ENCODE results near the gene AEN. TPM values are rescaled to one million over a fixed set of nuclear protein-coding genes. Genes with fewer than 3 reads are reported as not detected.
A peak's percentile ranks its signal among the peaks of the same experiment; 100 is the strongest.

Gene AEN
- total and polyA plus RNA-seq, 2 of the 8 experiments (the other 6 are each of a cell fraction or from before 2014, with no cell fraction given), result 112 to 122 TPM

DNA sequence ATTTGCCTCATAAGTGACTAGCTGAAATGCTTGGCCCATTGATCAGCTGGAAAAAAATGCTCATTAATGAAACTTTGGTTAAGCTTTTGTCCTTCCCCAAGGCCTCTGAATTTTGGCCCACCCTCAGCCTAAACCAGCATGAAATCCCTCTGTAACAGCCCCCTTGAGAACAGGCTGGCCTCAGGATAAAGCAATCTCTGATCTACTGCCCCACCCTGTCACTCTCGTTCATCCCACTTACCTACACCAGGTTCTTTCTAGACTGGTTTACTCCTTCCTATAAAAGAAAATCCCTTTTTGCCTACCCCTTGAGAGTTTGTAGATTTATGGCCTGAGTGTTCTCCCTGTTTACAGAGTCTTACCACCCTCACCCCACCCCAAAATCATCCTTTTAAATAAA is 3.4 kb upstream of the AEN start:
- Histone ChIP-seq H3K36me3 (ENCODE audit: control insufficient read depth in 2 of 4, insufficient read depth in 4 of 4, low read length in 3 of 4) (no peaks in the 10 kb centered on the region; a peak in 1 of 8 replicates), H2BK120ac (replicated peaks; ENCODE audit: low read depth, low read length) (no peak overlapping the region), H4K20me1 (replicated peaks in 1 of 2; ENCODE audit: control insufficient read depth in 1 of 2, insufficient read depth in 2 of 2, low read length in 2 of 2) (peaks cover 8% of the 10 kb centered on the region in 2 experiments), H3K14ac (ENCODE audit: insufficient read length) (no peak overlapping the region), H2BK20ac (ENCODE audit: low read length) (peak overlapping the region; percentile 64; the same call in 1 of the 2 replicates), H3K23me2 (ENCODE audit: low read depth, low read length) (peaks cover 15% of the 10 kb centered on the region), H3K9ac (replicated peaks in 1 of 4; ENCODE audit: extremely low read depth in 1 of 4, low read depth in 3 of 4, low read length in 3 of 4) (no peak overlapping the region), H3K9me3 (ENCODE audit: insufficient read depth in 2 of 2, low read depth in 1 of 2, low read length in 1 of 2) (no peaks in the 10 kb centered on the region), H2BK12ac (ENCODE audit: low read depth, low read length) (no peak overlapping the region), H2AK5ac (ENCODE audit: low read depth, low read length) (no peak overlapping the region), H3K4me3 (ENCODE audit: extremely low read depth in 1 of 4, insufficient read depth in 2 of 4, low read depth in 3 of 4, low read length in 4 of 4) (no peak overlapping the region), H3K79me2 (ENCODE audit: control insufficient read depth in 1 of 2, insufficient read depth in 2 of 2, low read length in 2 of 2) (peaks cover 15 to 16% of the 10 kb centered on the region in 2 experiments), H4K5ac (ENCODE audit: insufficient read length, low read depth, low read length) (no peak overlapping the region), H3K4ac (replicated peaks; ENCODE audit: insufficient read length, low read depth, low read length) (no peak overlapping the region), H3K18ac (ENCODE audit: extremely low read depth, low read length) (no peak overlapping the region), H2BK15ac (ENCODE audit: low read length) (no peak overlapping the region), H4K91ac (replicated peaks; ENCODE audit: insufficient read length, low read length) (no peak overlapping the region), H3K56ac (replicated peaks; ENCODE audit: insufficient read length, low read depth, low read length) (no peak overlapping the region), H3K27ac (ENCODE audit: low read depth, low read length) (no peak overlapping the region), H3K79me1 (ENCODE audit: low read depth, low read length) (0 out of 2 replicates have a peak, but pooled peaks cover 2% of the 10 kb centered on the region), H4K8ac (ENCODE audit: extremely low read depth, insufficient read depth, low read length) (no peak overlapping the region), H3K23ac (ENCODE audit: insufficient read length) (no peak overlapping the region), H3K4me2 (ENCODE audit: insufficient read depth in 1 of 2, low read depth in 2 of 2, low read length in 2 of 2) (no peak overlapping the region), H2BK5ac (ENCODE audit: low read depth, low read length) (no peak overlapping the region), H3K27me3 (replicated peaks in 1 of 4; ENCODE audit: control insufficient read depth in 3 of 4, extremely low read depth in 1 of 4, insufficient read depth in 3 of 4, low read length in 3 of 4) (peaks cover 0 to 11% (median 5%) of the 10 kb centered on the region in 4 experiments; a peak in 5 of 7 replicates), H3K4me1 (replicated peaks in 1 of 4; ENCODE audit: control insufficient read depth in 3 of 4, insufficient read depth in 4 of 4, low read length in 3 of 4) (peaks cover 8 to 16% (median 14%) of the 10 kb centered on the region in 4 experiments), H2AFZ (ENCODE audit: low read length) (no peak overlapping the region)
- ChIA-PET CTCF (ENCODE audit: partially characterized antibody) (interaction anchor here (0.6 to 4.3 kb wide), 5 partner anchors 9 to 149 kb away, joined by 3 to 25 read pairs (median 3); partner anchors contain the start of genes MRPL46 and MRPS11), POLR2A (ENCODE audit: partially characterized antibody) (interaction anchor here (7.0 kb wide), 1 partner anchor 10 kb away, joined by 61 read pairs; no protein-coding TSS in a partner anchor)
- DNase-seq (ENCODE audit: low read depth in 1 of 2, low spot score in 2 of 2), result peak in 1 of 2 experiments; percentile 39
- no peak for FAIRE-seq
- TF ChIP-seq MAFK (IDR thresholded peaks at IDR 0.05; ENCODE audit: low read depth, low read length) (no peak), EZH2 (IDR thresholded peaks at IDR 0.05; ENCODE audit: low read depth, low read length, severe bottlenecking) (no peak), HDAC2 (IDR thresholded peaks at IDR 0.05; ENCODE audit: borderline replicate concordance in 1 of 2, low read depth in 2 of 2, low read length in 2 of 2) (no peak), NRF1 (IDR thresholded peaks at IDR 0.05; ENCODE audit: low read depth, low read length) (no peak), POLR2A (IDR thresholded peaks at IDR 0.05; ENCODE audit: control extremely low read depth in 1 of 2, low read depth in 2 of 2, low read length in 2 of 2) (no peak), ZNF274 (IDR thresholded peaks at IDR 0.05; ENCODE audit: borderline replicate concordance, extremely low read depth, low read length) (no peak), BCL11A (IDR thresholded peaks at IDR 0.05; ENCODE audit: low read depth in 2 of 2, low read length in 2 of 2) (no peak), KDM1A (IDR thresholded peaks at IDR 0.05; ENCODE audit: borderline replicate concordance, low read length) (no peak), TAF7 (optimal IDR thresholded peaks at IDR 0.05; ENCODE audit: borderline replicate concordance, low read depth, low read length) (no peak), SP1 (IDR thresholded peaks at IDR 0.05; ENCODE audit: low read depth, low read length) (no peak), BACH1 (IDR thresholded peaks at IDR 0.05; ENCODE audit: low read length) (no peak), RAD21 (IDR thresholded peaks at IDR 0.05 in 1 of 2, conservative IDR thresholded peaks at IDR 0.05 in 1 of 2; ENCODE audit: low read depth in 2 of 2, low read length in 2 of 2) (no peak), RFX5 (IDR thresholded peaks at IDR 0.05; ENCODE audit: borderline replicate concordance, low read depth, low read length) (no peak), ASH2L (IDR thresholded peaks at IDR 0.05; ENCODE audit: low read length) (no peak)
- WGBS, 2 experiments (ENCODE audit: extremely low coverage in 1 of 2, insufficient coverage in 1 of 2, insufficient read length in 1 of 2, insufficient replicate concordance in 2 of 2, low coverage in 1 of 2, low lambda C conversion rate in 2 of 2, missing lambda C conversion rate in 1 of 2), result 80% methylated on average over 1 of the region's 1 CpG; no CpG with 5 or more reads in 1 of the 2 experiments
